ENCODE data around the gene LRFN2. TPM values are rescaled to one million over a fixed set of nuclear protein-coding genes. Genes with fewer than 3 reads are reported as not detected.

The LRFN2 gene
- polyA plus RNA-seq, 1 donor (not counting 4 experiments of a cell fraction or from before 2014, with no cell fraction given): not detected

GRCh38 chr6:40598516-40598915 is 11.4 kb upstream of the LRFN2 start:
- TF ChIP-seq EZH2 (IDR thresholded peaks at IDR 0.05; ENCODE audit: low read length) (no peak), CTCF (optimal IDR thresholded peaks at IDR 0.05 in 1 of 3, IDR thresholded peaks at IDR 0.05 in 1 of 3, conservative IDR thresholded peaks at IDR 0.05 in 1 of 3; ENCODE audit: extremely low read depth in 1 of 3, insufficient read depth in 2 of 3, low read length in 3 of 3) (no peak)
- Histone ChIP-seq H3K9ac (ENCODE audit: control insufficient read depth, extremely low read depth, insufficient read depth, low read length) (no peak overlapping the region), H3K27ac (ENCODE audit: control insufficient read depth, insufficient read depth, low read length) (no peak overlapping the region), H3K4me2 (ENCODE audit: control insufficient read depth, extremely low read depth, insufficient read depth, low read depth, low read length) (no peak overlapping the region), H3K4me3 (ENCODE audit: control insufficient read depth in 2 of 3, extremely low read depth in 1 of 3, insufficient read depth in 2 of 3, low read depth in 1 of 3, low read length in 3 of 3) (no peak overlapping the region), H4K20me1 (ENCODE audit: control insufficient read depth, extremely low read depth, insufficient read depth, low read length) (no peaks in the 10 kb centered on the region), H3K79me2 (ENCODE audit: control insufficient read depth, insufficient read depth, low read length) (no peaks in the 10 kb centered on the region), H3K4me1 (ENCODE audit: control insufficient read depth, extremely low read depth, insufficient read depth, low read length) (no peaks in the 10 kb centered on the region), H3K36me3 (ENCODE audit: control insufficient read depth in 2 of 2, extremely low read depth in 1 of 2, insufficient read depth in 2 of 2, low read length in 2 of 2) (no peaks in the 10 kb centered on the region), H3K27me3 (ENCODE audit: control insufficient read depth, extremely low read depth, insufficient read depth, low read length) (no peaks in the 10 kb centered on the region), H3K9me1 (ENCODE audit: control insufficient read depth, extremely low read depth, insufficient read depth, low read length) (no peaks in the 10 kb centered on the region), H2AFZ (ENCODE audit: control insufficient read depth, low read length) (no peak overlapping the region), H3K9me3 (ENCODE audit: control insufficient read depth, low read depth, low read length) (no peaks in the 10 kb centered on the region)
- FAIRE-seq (no peak), DNase-seq (ENCODE audit: low read depth, low spot score) (no peak)
- dilution Hi-C loops (cut with MboI; ENCODE audit: extremely low pct_ligation_motif_present, low sequenced_read_pairs): no loop called here

GRCh38 chr6:40597301-40597700 is 10.1 kb upstream of the LRFN2 start:
- dilution Hi-C loops (cut with MboI; ENCODE audit: extremely low pct_ligation_motif_present, low sequenced_read_pairs): no loop called here
- FAIRE-seq (no peak), DNase-seq (ENCODE audit: low read depth, low spot score) (no peak)
- no peak overlapping the region for H3K4me3 ChIP-seq (ENCODE audit: control insufficient read depth in 2 of 3, extremely low read depth in 1 of 3, insufficient read depth in 2 of 3, low read depth in 1 of 3, low read length in 3 of 3)
- no peaks in the 10 kb centered on the region for H3K27me3 ChIP-seq (ENCODE audit: control insufficient read depth, extremely low read depth, insufficient read depth, low read length)
- H3K27ac ChIP-seq (ENCODE audit: control insufficient read depth, insufficient read depth, low read length): no peak overlapping the region
- no peak overlapping the region for H3K9ac ChIP-seq (ENCODE audit: control insufficient read depth, extremely low read depth, insufficient read depth, low read length)
- H3K4me2 ChIP-seq (ENCODE audit: control insufficient read depth, extremely low read depth, insufficient read depth, low read depth, low read length): no peak overlapping the region
- no peaks in the 10 kb centered on the region for H3K4me1 ChIP-seq (ENCODE audit: control insufficient read depth, extremely low read depth, insufficient read depth, low read length)
- H3K36me3 ChIP-seq (ENCODE audit: control insufficient read depth in 2 of 2, extremely low read depth in 1 of 2, insufficient read depth in 2 of 2, low read length in 2 of 2): no peaks in the 10 kb centered on the region
- no peaks in the 10 kb centered on the region for H3K9me3 ChIP-seq (ENCODE audit: control insufficient read depth, low read depth, low read length)
- TF ChIP-seq EZH2 (IDR thresholded peaks at IDR 0.05; ENCODE audit: low read length): no peak
- TF ChIP-seq CTCF (optimal IDR thresholded peaks at IDR 0.05 in 1 of 3, IDR thresholded peaks at IDR 0.05 in 1 of 3, conservative IDR thresholded peaks at IDR 0.05 in 1 of 3; ENCODE audit: extremely low read depth in 1 of 3, insufficient read depth in 2 of 3, low read length in 3 of 3): no peak
- no peaks in the 10 kb centered on the region for H3K79me2 ChIP-seq (ENCODE audit: control insufficient read depth, insufficient read depth, low read length)
- H2AFZ ChIP-seq (ENCODE audit: control insufficient read depth, low read length): no peak overlapping the region
- no peaks in the 10 kb centered on the region for H3K9me1 ChIP-seq (ENCODE audit: control insufficient read depth, extremely low read depth, insufficient read depth, low read length)
- no peaks in the 10 kb centered on the region for H4K20me1 ChIP-seq (ENCODE audit: control insufficient read depth, extremely low read depth, insufficient read depth, low read length)
